Right lobe of liver (tissue), 6 donors: ENCODE measurements around the gene VPS8. TPM values are rescaled to one million over a fixed set of nuclear protein-coding genes. Genes with fewer than 3 reads are reported as not detected.

ENCODE experiments used
- ATAC-seq, 4 donors: fragments of 200-7000 bp; cut with Tn5 transposase; one replicate each; pipeline ENCODE4 v1.9.1; 2020; ENCODE audit warnings: mild to moderate bottlenecking in 4 of 4, moderate library complexity in 4 of 4
- DNase-seq, 3 donors: peaks; one replicate each; pipeline ENCODE4 v3.0.0-alpha.2; 2020
- H3K27ac ChIP-seq, 3 donors: fragments of 200-600 bp; one replicate each; pipeline ENCODE4 v1.8.0; 2022
- H3K27me3 ChIP-seq, 2 donors: fragments of 200-600 bp; one replicate each; pipeline ENCODE4 v1.8.0; 2022
- H3K36me3 ChIP-seq, 4 donors: fragments of 200-600 bp; sonication (generic) in 1 of 4; one replicate each; pipeline versions ENCODE4 v1.5.1 to v1.8.0; 2017 to 2022; ENCODE audit warnings: control low read depth in 1 of 4
- H3K4me1 ChIP-seq, 4 donors: fragments of 200-600 bp; sonication (generic) in 1 of 4; one replicate each; pipeline versions ENCODE4 v1.5.1 to v1.8.0; 2017 to 2022; ENCODE audit warnings: control low read depth in 1 of 4
- H3K4me3 ChIP-seq, 3 donors: fragments of 200-600 bp; one replicate each; pipeline ENCODE4 v1.8.0; 2022
- H3K9me3 ChIP-seq, 4 donors: fragments of 200-600 bp; sonication (generic) in 1 of 4; one replicate each; pipeline versions ENCODE4 v1.5.1 to v1.8.0; 2017 to 2022; ENCODE audit warnings: control low read depth in 1 of 4
- POLR2A ChIP-seq: fragments of 450-650 bp; IDR thresholded peaks from one replicate; pipeline ENCODE4 v1.6.1; 2017; ENCODE audit warnings: antibody characterized with exemption, mild to moderate bottlenecking
- WGBS: methylation state at CpG from one replicate; pipeline ENCODE4 v1.1.6; 2018; ENCODE audit warnings: low coverage, low lambda C conversion rate; ENCODE audit not compliant: insufficient coverage; ENCODE audit errors: missing lambda C conversion rate; 5-methylcytosine and 5-hydroxymethylcytosine counted together
- intact Hi-C, 2 donors: fragments of 100-400 bp; cut with DNase I; formaldehyde crosslinking; loops; one replicate each; pipeline versions ENCODE4 v1.11.2 to v1.14.1; 2022
- total RNA-seq, 6 experiments: library from RNA; depleted of rRNA in 2 of 6; stranded (reverse); fragments of >200 nt in 2 of 6; fragmentation: NEBNext Ultra II Directional in 3 of 6; extraction: Animal tissue kit (Norgen Biotek cat#: 25700) in 3 of 6; gene quantifications; one replicate each; pipeline versions ENCODE4 v1.1.0 to v1.2.4, GENCODE V29; 2016 to 2023
- TF ChIP-seq, protein P1 (sequence below), 4 donors: fragments of 200-600 bp in 3 of 4; fragments of 450-650 bp in 1 of 4; IDR thresholded peaks; one replicate each; pipeline versions ENCODE4 v1.5.1 to v1.8.0; 2016 to 2022; ENCODE audit warnings: antibody characterized with exemption in 4 of 4, mild to moderate bottlenecking in 2 of 4
- donor health status: DM: no; HTN: yes; CAD: no.
- donor health status: DM: no; HTN: no; CAD: no.
- donor health status: DM: no; HTN: no; CAD: no.
- donor health status: DM: no; HTN: yes; CAD: no.
- donor health status: DM: no; HTN: yes; CAD: no.

Gene VPS8
- total RNA-seq, 6 experiments from 2014 or later: 20.4 to 24.5 (median 21.3) TPM

DNA sequence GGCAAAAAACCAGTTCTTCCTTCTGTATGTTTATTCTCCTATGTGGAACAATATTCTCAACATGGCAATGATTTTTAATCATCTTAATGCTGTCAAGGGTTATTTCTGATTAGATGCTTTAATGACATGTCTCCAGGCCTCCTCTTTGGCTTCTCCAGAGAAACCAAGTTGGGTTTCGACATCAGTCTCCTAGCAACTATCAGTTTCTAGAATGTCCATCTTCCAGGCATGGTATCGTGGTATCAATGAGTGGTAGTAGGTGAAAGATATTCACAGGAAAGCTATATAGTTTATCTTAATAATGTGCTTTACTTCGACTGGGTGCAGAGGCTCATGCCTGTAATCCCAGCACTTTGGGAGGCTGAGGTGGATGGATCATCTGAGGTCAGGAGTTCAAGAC is 212.4 kb downstream of the VPS8 start:
- DNase-seq (no peak), ATAC-seq (no peak)
- no peaks in the 10 kb centered on the region for H3K27me3 ChIP-seq
- no peak overlapping the region for H3K4me3 ChIP-seq
- 75% methylated on average over 3 of the region's 3 CpGs for WGBS
- H3K9me3 ChIP-seq: no peaks in the 10 kb centered on the region
- intact Hi-C loops: no loop called here
- no peaks in the 10 kb centered on the region for H3K36me3 ChIP-seq
- TF ChIP-seq POLR2A: no peak
- TF ChIP-seq, protein P1, sequence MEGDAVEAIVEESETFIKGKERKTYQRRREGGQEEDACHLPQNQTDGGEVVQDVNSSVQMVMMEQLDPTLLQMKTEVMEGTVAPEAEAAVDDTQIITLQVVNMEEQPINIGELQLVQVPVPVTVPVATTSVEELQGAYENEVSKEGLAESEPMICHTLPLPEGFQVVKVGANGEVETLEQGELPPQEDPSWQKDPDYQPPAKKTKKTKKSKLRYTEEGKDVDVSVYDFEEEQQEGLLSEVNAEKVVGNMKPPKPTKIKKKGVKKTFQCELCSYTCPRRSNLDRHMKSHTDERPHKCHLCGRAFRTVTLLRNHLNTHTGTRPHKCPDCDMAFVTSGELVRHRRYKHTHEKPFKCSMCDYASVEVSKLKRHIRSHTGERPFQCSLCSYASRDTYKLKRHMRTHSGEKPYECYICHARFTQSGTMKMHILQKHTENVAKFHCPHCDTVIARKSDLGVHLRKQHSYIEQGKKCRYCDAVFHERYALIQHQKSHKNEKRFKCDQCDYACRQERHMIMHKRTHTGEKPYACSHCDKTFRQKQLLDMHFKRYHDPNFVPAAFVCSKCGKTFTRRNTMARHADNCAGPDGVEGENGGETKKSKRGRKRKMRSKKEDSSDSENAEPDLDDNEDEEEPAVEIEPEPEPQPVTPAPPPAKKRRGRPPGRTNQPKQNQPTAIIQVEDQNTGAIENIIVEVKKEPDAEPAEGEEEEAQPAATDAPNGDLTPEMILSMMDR (IDR thresholded peaks at IDR 0.05): no peak
- H3K27ac ChIP-seq: no peak overlapping the region
- H3K4me1 ChIP-seq: no peaks in the 10 kb centered on the region

GRCh38 chr3:185024966-185025365 is 213.0 kb downstream of the VPS8 start:
- DNase-seq (no peak), ATAC-seq (no peak)
- Histone ChIP-seq H3K9me3 (no peaks in the 10 kb centered on the region), H3K4me1 (peaks cover 0 to 2% (median 0%) of the 10 kb centered on the region in 4 donors), H3K4me3 (no peak overlapping the region), H3K27ac (no peak overlapping the region), H3K27me3 (no peaks in the 10 kb centered on the region), H3K36me3 (no peaks in the 10 kb centered on the region)
- TF ChIP-seq, protein P1 (IDR thresholded peaks at IDR 0.05): no peak
- no peak for TF ChIP-seq POLR2A
- intact Hi-C loops: no loop called here
- WGBS: 75% methylated on average over 1 of the region's 2 CpGs

- Histone ChIP-seq H3K27ac (no peak overlapping the region), H3K4me1 (peaks cover 0 to 5% (median 0%) of the 10 kb centered on the region in 4 donors), H3K36me3 (no peaks in the 10 kb centered on the region), H3K4me3 (no peak overlapping the region), H3K27me3 (no peaks in the 10 kb centered on the region), H3K9me3 (no peaks in the 10 kb centered on the region)
- DNase-seq (no peak), ATAC-seq (peak in 2 of 4 donors; percentile 65 to 67)
- TF ChIP-seq, protein P1 (IDR thresholded peaks at IDR 0.05): no peak
- TF ChIP-seq POLR2A: no peak
- WGBS: 73% methylated on average over 3 of the region's 3 CpGs
- intact Hi-C loops: no loop called here
Observed at GRCh38 chr3:185028121-185028520, 216.2 kb downstream of the VPS8 start.

DNA sequence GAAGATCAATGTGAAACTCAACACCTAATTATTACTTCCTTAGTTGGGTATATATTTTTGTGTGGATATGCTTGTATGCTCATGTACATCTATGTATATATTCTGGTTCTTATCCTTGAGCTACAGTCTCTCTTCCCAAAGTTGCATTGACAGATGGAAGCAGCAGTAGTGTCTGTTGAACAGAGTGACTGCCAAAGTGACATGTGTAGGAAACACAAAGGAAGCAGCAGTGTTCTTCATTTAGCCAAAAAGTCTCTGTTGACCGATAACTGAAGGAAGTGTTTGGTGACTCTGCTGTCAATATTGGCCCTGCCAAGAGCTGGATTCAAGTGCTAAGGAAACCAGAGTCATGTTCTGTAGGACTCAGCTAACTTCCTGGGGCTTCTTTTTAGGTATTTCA is 217.1 kb downstream of the VPS8 start:
- H3K27me3 ChIP-seq: no peaks in the 10 kb centered on the region
- TF ChIP-seq, protein P1 (IDR thresholded peaks at IDR 0.05): no peak
- no peak for TF ChIP-seq POLR2A
- H3K27ac ChIP-seq: no peak overlapping the region
- no peaks in the 10 kb centered on the region for H3K36me3 ChIP-seq
- DNase-seq (no peak), ATAC-seq (peak in 1 of 4 donors; percentile 23)
- intact Hi-C loops: no loop called here
- H3K4me1 ChIP-seq: peaks cover 0 to 5% (median 0%) of the 10 kb centered on the region in 4 donors
- H3K9me3 ChIP-seq: no peaks in the 10 kb centered on the region
- 44% methylated on average over 1 of the region's 1 CpG for WGBS
- no peak overlapping the region for H3K4me3 ChIP-seq

GRCh38 chr3:185030399-185030798 is 218.4 kb downstream of the VPS8 start:
- Histone ChIP-seq H3K4me3 (no peak overlapping the region), H3K27me3 (no peaks in the 10 kb centered on the region), H3K9me3 (no peaks in the 10 kb centered on the region), H3K4me1 (peaks cover 0 to 5% (median 0%) of the 10 kb centered on the region in 4 donors), H3K36me3 (no peaks in the 10 kb centered on the region), H3K27ac (no peak overlapping the region)
- WGBS: 62% methylated on average over 3 of the region's 3 CpGs
- peak; percentile 67 to 99 (median 86) for ATAC-seq
- no peak for TF ChIP-seq POLR2A
- TF ChIP-seq, protein P1 (IDR thresholded peaks at IDR 0.05): no peak
- intact Hi-C loops: no loop called here
- DNase-seq: peak in 1 of 3 donors; percentile 55
